ENCODE measurements around the gene SAMD4B. TPM values are rescaled to one million over a fixed set of nuclear protein-coding genes. Genes with fewer than 3 reads are reported as not detected.

The SAMD4B gene
- total RNA-seq, 4 donors from 2014 or later, result 49.1 to 131 (median 75.2) TPM

- no peaks in the 10 kb centered on the region for H3K9me3 ChIP-seq
- DNase-seq, result no peak
- peaks cover 21 to 63% (median 33%) of the 10 kb centered on the region in 3 donors for H3K4me1 ChIP-seq
- intact Hi-C loops (cut with DNase I), result no loop called here
- H3K27me3 ChIP-seq, result no peaks in the 10 kb centered on the region
- H3K36me3 ChIP-seq, result peaks cover 11 to 21% (median 19%) of the 10 kb centered on the region in 3 donors
- H3K27ac ChIP-seq, result peak overlapping the region; percentile 99
- WGBS, 2 donors, result 20 to 44% methylated on average over 1 of the region's 1 CpG
- peak overlapping the region; percentile 76 to 90 (median 79) for H3K4me3 ChIP-seq
- TF ChIP-seq CTCF (IDR thresholded peaks at IDR 0.05) (no peak), POLR2A (IDR thresholded peaks at IDR 0.05) (no peak)
Observed at GRCh38 chr19:39410831-39411080, 68.5 kb downstream of the SAMD4B start.

GRCh38 chr19:39411081-39411831 is 69.0 kb downstream of the SAMD4B start:
- Histone ChIP-seq H3K27ac (peak overlapping the region; percentile 99), H3K4me3 (peak overlapping the region; percentile 76 to 90 (median 79)), H3K4me1 (peaks cover 19 to 63% (median 32%) of the 10 kb centered on the region in 3 donors), H3K9me3 (no peaks in the 10 kb centered on the region), H3K27me3 (no peaks in the 10 kb centered on the region), H3K36me3 (peaks cover 11 to 21% (median 19%) of the 10 kb centered on the region in 3 donors)
- intact Hi-C loops (cut with DNase I), result no loop called here
- no peak for DNase-seq
- TF ChIP-seq CTCF (IDR thresholded peaks at IDR 0.05) (no peak), POLR2A (IDR thresholded peaks at IDR 0.05) (peak in 3 of 4 donors; percentile 4 to 48 (median 10))
- WGBS, 2 donors, result 13 to 16% methylated on average over 9 of the region's 9 CpGs

GRCh38 chr19:39411832-39412099 is 69.5 kb downstream of the SAMD4B start:
- intact Hi-C loops (cut with DNase I), result no loop called here
- H3K27me3 ChIP-seq, result no peaks in the 10 kb centered on the region
- TF ChIP-seq POLR2A (IDR thresholded peaks at IDR 0.05) (no peak), CTCF (IDR thresholded peaks at IDR 0.05) (peak; percentile 87 to 100 (median 98))
- peak overlapping the region; percentile 99 for H3K27ac ChIP-seq
- DNase-seq, result peak; percentile 70
- peaks cover 11 to 21% (median 19%) of the 10 kb centered on the region in 3 donors for H3K36me3 ChIP-seq
- H3K9me3 ChIP-seq, result no peaks in the 10 kb centered on the region
- H3K4me1 ChIP-seq, result peaks cover 19 to 67% (median 32%) of the 10 kb centered on the region in 3 donors
- 0 to 1% methylated on average over 7 of the region's 7 CpGs for WGBS, 2 donors
- peak overlapping the region in 3 of 4 donors; percentile 76 to 90 (median 82) for H3K4me3 ChIP-seq

GRCh38 chr19:39412100-39412866 is 70.1 kb downstream of the SAMD4B start, which contains the start of gene PLEKHG2:
Gene PLEKHG2, plus strand, starts transcription at chr19:39412669. Its CDS starts 1,418 bp downstream, at chr19:39414087.
- TF ChIP-seq CTCF (IDR thresholded peaks at IDR 0.05) (peak; percentile 75 to 94 (median 90)), POLR2A (IDR thresholded peaks at IDR 0.05) (peak in 3 of 4 donors; percentile 56 to 97 (median 78))

GRCh38 chr19:39412867-39413271 is 70.6 kb downstream of the SAMD4B start:
- no peak for DNase-seq

More at GRCh38 chr19:39412100-39412866, 70.1 kb downstream of the SAMD4B start, which contains the start of gene PLEKHG2:
- peaks cover 19 to 69% (median 32%) of the 10 kb centered on the region in 3 donors for H3K4me1 ChIP-seq
- peak within 1 kb of the TSS; percentile 99 for H3K27ac ChIP-seq
- DNase-seq, result peak; percentile 96
- H3K36me3 ChIP-seq, result peaks cover 11 to 19% (median 15%) of the 10 kb centered on the region in 3 donors
- intact Hi-C loops (cut with DNase I), result no loop called here
- H3K27me3 ChIP-seq, result no peaks in the 10 kb centered on the region
- 0 to 2% methylated on average over 13 to 16 of the region's 60 CpGs for WGBS, 2 donors
- peak within 1 kb of the TSS; percentile 64 to 90 (median 79) for H3K4me3 ChIP-seq
- H3K9me3 ChIP-seq, result no peaks in the 10 kb centered on the region

More at GRCh38 chr19:39412867-39413271, 70.6 kb downstream of the SAMD4B start:
- peaks cover 19 to 69% (median 32%) of the 10 kb centered on the region in 3 donors for H3K4me1 ChIP-seq
- peaks cover 7 to 19% (median 9%) of the 10 kb centered on the region in 3 donors for H3K36me3 ChIP-seq
- peak overlapping the region; percentile 64 to 90 (median 79) for H3K4me3 ChIP-seq
- H3K27ac ChIP-seq, result peak overlapping the region; percentile 99
- intact Hi-C loops (cut with DNase I), result no loop called here
- WGBS, 2 donors, result 0% methylated on average over 5 of the region's 24 CpGs; no CpG with 5 or more reads in 1 of the 2 donors
- no peaks in the 10 kb centered on the region for H3K27me3 ChIP-seq
- H3K9me3 ChIP-seq, result no peaks in the 10 kb centered on the region
- peak in 1 of 4 donors; percentile 7 for TF ChIP-seq POLR2A (IDR thresholded peaks at IDR 0.05)
- TF ChIP-seq CTCF (IDR thresholded peaks at IDR 0.05), result no peak
